Cardiac septum (tissue), 1 donor: Measurements from ENCODE around the gene ZNF300. TPM values are rescaled to one million over a fixed set of nuclear protein-coding genes. Genes with fewer than 3 reads are reported as not detected.
"Not testable (repeated sequence)": the region's sequence is repeated elsewhere in the genome, so short reads cannot be mapped to it uniquely, and the experiment has no call there.

Source experiments
- DNase-seq: peaks from one replicate; pipeline ENCODE4 v3.0.0-alpha.2; 2020; ENCODE audit warnings: low spot score
- intact Hi-C: fragments of 100-400 bp; cut with DNase I; formaldehyde crosslinking; loops from one replicate; pipeline ENCODE4 v1.14.0; 2022
- long read RNA-seq: library from polyadenylated mRNA; unstranded; transcript quantifications from one replicate; pipeline ENCODE4 v2.0.0, GENCODE V29; 2021
- total RNA-seq: library from RNA; stranded (reverse); fragmentation: NEBNext Ultra II Directional; extraction: Animal tissue kit (Norgen Biotek cat#: 25700); gene quantifications from one replicate; pipeline ENCODE4 v1.2.1, GENCODE V29; 2021
- donor health status: DM: no; HTN: no; CAD: no.

The ZNF300 gene
- 1.5 TPM for total RNA-seq
- long read RNA-seq = 0 reads

DNA sequence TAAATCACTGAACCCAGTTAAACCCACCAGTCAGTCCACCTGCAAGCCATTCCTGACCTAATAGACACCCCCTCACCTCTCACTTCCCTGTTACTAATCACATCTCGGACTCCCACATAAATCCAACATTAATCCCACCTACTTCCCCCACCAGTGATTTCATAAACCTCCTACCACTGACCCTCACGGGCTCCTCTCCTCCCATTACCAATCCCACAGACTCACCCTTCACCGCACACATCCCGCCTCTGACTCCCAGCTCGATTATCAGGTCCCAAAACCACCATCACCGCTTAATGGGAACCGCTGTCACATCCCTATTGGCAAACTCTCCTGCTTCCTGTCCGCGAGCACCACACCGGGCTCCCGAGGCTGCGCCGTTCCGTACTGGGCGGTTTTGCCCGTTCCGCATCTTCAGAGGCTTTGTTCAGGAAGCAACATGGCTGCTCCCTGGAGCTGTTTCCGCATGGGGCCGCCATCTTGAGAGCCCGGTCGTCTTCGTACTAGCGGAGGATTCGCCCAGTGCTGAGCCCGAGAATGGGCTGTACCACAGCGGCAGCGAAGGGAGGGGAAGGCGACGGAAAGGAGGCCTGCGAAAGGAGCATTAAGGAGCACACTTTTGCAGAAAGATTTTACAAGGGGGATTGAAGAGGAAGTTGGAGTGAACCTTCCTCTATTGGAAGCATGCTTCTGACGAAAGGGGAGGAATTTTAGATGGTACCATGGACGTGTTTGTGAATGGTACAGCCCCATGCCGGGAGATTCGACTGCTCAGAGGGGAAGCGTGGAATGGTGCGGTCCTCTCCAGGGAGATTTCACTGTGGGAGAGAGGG lies at the start of gene ZNF300:
TSS of gene ZNF300 (minus strand) at position 502 of the 833 bp plus-strand sequence. CDS start 1,825 bp downstream, outside the sequence.
- DNase-seq = peak; percentile 90
- intact Hi-C loops = loop anchor here (2.0 kb wide), 1 partner anchor 40 kb away; no protein-coding TSS in a partner anchor

- no peak for DNase-seq
- intact Hi-C loops = no loop called here
Observed at GRCh38 chr5:150948539-150948938, 43.8 kb upstream of the ZNF300 start.

GRCh38 chr5:150946351-150946905 lies 41.6 kb upstream of the ZNF300 start:
- peak; percentile 93 for DNase-seq
- intact Hi-C loops = loop anchor here (1.0 kb wide), 1 partner anchor 77 kb away; no protein-coding TSS in a partner anchor

DNA sequence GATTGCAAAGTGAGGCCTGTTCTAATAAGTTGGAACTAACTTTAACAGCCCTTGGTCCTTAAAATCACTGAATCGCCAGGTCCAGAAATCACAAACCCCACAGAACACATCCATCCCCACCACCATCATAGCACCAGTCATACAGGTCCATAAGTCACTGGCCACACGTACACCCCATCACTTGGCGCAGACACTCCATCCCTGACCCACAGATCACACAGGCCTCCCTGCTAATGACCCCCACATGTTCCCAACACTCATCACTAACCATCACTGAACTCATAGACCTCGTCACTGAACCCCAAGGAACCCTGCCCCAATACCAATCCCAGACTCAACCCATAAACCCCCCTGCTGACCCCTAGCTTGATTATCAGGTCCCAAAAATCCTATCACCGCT lies 41.2 kb upstream of the ZNF300 start:
- DNase-seq = no peak
- intact Hi-C loops = loop anchor here (1.0 to 2.0 kb wide), 2 partner anchors 41 to 77 kb away; partner anchors contain the start of gene ZNF300

GRCh38 chr5:150945486-150945885 lies 40.7 kb upstream of the ZNF300 start:
- DNase-seq = no peak
- intact Hi-C loops = loop anchor here (2.0 kb wide), 1 partner anchor 41 kb away; the partner anchor contains the start of gene ZNF300

GRCh38 chr5:150931368-150931965 lies 26.7 kb upstream of the ZNF300 start:
- DNase-seq = no peak
- intact Hi-C loops = no loop called here

DNA sequence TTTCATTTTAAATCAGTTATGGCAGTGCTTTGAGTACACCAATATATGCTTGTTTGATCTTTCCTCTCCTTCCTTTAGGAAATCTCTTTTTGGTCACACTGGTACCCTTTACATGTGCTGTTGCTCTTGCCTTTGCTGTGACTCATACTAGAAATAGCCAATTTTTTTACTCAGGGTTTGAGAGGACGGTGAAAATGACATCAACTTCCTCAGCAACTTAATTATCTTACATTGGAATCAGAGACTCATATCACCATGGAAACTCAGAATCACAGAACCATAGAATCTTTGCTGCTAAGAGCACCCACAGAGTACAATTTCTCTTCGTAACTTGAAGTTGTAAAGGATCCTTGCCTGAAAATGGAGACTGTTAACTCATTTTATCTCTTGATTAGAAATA lies 13.8 kb upstream of the ZNF300 start:
- no peak for DNase-seq
- intact Hi-C loops = no loop called here

- no peak for DNase-seq
- intact Hi-C loops = no loop called here
Observed at GRCh38 chr5:150912312-150912814, 7.6 kb upstream of the ZNF300 start.

GRCh38 chr5:150905312-150905683 lies 518 bp upstream of the ZNF300 start:
- no peak for DNase-seq
- intact Hi-C loops = loop anchor here (2.0 kb wide), 1 partner anchor 40 kb away; no protein-coding TSS in a partner anchor

GRCh38 chr5:150901446-150901845 lies 3.3 kb downstream of the ZNF300 start:
- intact Hi-C loops = no loop called here
- no peak for DNase-seq

DNA sequence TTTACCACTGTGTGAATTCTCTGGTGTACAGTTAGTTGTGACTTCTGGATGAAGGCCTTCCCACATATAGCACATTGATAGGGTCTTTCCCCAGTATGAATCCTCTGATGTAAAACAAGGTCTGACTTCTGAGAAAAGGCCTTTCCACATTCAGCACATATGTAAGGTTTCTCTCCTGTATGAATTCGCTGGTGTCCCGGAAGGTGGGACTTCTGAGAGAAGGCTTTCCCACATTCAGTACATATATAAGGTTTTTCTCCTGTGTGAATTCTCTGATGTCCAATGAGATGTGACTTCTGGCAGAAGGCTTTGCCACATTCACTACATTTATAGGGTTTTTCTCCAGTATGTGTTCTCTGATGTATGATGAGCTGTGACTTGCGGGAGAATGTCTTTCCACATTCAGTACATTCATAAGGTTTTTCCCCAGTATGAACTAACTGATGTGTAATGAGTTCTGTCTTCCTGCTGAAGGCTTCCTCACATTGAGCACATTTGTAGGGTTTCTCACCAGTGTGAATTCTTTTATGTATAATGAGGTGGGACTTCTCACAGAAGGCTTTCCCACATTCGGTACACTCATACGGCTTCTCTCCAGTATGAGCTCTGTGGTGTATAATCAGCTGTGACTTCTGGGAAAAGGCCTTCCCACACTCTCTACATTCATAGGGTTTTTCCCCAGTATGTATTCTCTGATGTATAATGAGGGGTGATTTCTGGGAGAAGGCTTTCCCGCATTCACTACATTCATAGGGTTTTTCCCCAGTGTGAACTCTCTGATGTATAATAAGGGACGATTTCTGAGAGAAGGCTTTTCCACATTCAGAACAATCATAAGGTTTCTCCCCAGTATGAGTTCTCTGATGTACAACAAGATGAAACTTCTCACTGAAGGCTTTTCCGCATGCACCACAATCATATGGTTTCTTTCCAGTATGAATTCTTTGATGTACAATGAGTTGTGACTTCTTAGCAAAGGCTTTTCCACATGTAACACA lies 9.1 kb downstream of the ZNF300 start:
- DNase-seq = no peak
- intact Hi-C loops = no loop called here

GRCh38 chr5:150879358-150879757 lies 25.4 kb downstream of the ZNF300 start:
- intact Hi-C loops = no loop called here
- no peak for DNase-seq

GRCh38 chr5:150862070-150862469 lies 42.7 kb downstream of the ZNF300 start:
- no peak for DNase-seq
- intact Hi-C loops = no loop called here

GRCh38 chr5:150860246-150860821 lies 44.4 kb downstream of the ZNF300 start:
- intact Hi-C loops = no loop called here
- DNase-seq = no peak

- intact Hi-C loops, DNase-seq: not testable (repeated sequence)
Observed at GRCh38 chr5:150856700-150857099, 48.1 kb downstream of the ZNF300 start.

DNA sequence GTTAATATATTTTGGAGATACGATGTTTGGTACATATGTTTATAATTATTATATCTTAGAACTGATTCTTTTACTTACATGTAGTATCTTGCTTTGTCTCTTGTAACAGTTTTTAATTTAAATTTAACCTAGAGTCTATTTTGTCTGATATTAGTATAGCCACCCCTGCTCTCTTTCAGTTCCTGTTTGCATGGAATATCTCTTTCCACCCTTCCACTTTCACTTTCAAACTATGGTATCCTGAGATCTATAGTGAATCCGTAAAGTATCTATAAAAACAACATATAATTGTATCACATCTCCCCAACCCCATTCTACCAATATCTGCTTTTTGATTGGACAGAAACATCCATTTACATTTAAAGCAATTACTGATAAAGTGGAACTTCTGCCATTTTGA lies 51.2 kb downstream of the ZNF300 start:
- no peak for DNase-seq
- intact Hi-C loops = no loop called here

DNA sequence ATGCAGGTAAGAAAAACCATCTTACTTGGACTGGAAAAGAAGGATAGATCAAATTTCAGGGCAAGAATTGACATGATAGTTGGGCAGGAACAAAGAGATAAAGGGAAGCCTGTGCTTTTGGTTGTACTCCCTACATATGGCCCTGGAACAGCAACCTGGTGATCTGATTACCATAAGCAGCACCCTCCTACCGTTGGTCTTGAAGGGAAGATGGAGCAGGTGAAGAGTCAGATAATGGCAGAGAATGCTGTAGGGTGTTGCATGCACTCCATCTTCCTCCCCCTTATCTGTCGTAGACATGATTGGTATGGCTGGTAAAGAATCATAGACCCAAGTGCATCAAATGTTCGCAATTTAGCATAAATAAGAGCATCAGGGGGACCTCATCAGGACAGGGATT lies 53.7 kb downstream of the ZNF300 start:
- DNase-seq = no peak
- intact Hi-C loops = no loop called here

- intact Hi-C loops = loop anchor here (5.0 to 10.0 kb wide), 3 partner anchors 46 to 383 kb away; no protein-coding TSS in a partner anchor
Observed at GRCh38 chr5:150848271-150848670, 56.5 kb downstream of the ZNF300 start.

GRCh38 chr5:150847334-150847695 lies 57.5 kb downstream of the ZNF300 start:
- no peak for DNase-seq
- intact Hi-C loops = loop anchor here (5.0 to 10.0 kb wide), 3 partner anchors 45 to 383 kb away; no protein-coding TSS in a partner anchor

More at GRCh38 chr5:150848271-150848670, 56.5 kb downstream of the ZNF300 start:
- no peak for DNase-seq
